H1 (cell line): ENCODE results near the gene SLC35F1. TPM values are rescaled to one million over a fixed set of nuclear protein-coding genes. Genes with fewer than 3 reads are reported as not detected.
A peak's percentile ranks its signal among the peaks of the same experiment; 100 is the strongest.

Experiments
- CHD7 ChIP-seq: fragments of 300-600 bp; sonication (generic); IDR thresholded peaks from 2 replicates; pipeline ENCODE4 v1.7.1; 2012; ENCODE audit warnings: low read length, moderate library complexity, mild to moderate bottlenecking, inconsistent platforms; ENCODE audit not compliant: insufficient replicate concordance
- polyA plus RNA-seq, 7 experiments: library from polyadenylated mRNA; depleted of rRNA in 3 of 7; stranded (reverse) in 5 of 7; unstranded in 2 of 7; fragments of >200 nt in 5 of 7; fragments of 200-250 nt in 2 of 7; gene quantifications; 1 replicate in 5 of 7; 2 replicates in 1 of 7; 4 replicates in 1 of 7; pipeline versions ENCODE4 v1.2.1 to v1.2.3, GENCODE V29; 2011 to 2013; ENCODE audit warnings: missing spikeins in 2 of 7, mixed read lengths in 2 of 7
- total RNA-seq: library from RNA; stranded (reverse); fragmentation: NEBNext Ultra II Directional; extraction: Animal tissue kit (Norgen Biotek cat#: 25700); gene quantifications from 2 replicates; pipeline ENCODE4 v1.2.1, GENCODE V29; 2021

Gene SLC35F1
- total and polyA plus RNA-seq, 2 of the 8 experiments (the other 6 are each of a cell fraction or from before 2014, with no cell fraction given) = 7.0 to 10.0 TPM

- TF ChIP-seq CHD7 = peak; percentile 44
Measured at GRCh38 chr6:118197539-118197938, 290.5 kb downstream of the SLC35F1 start (continued).
